Neural progenitor cell (in vitro differentiated cells): ENCODE results near the gene USP17L5.
"Not testable (repeated sequence)": the region's sequence is repeated elsewhere in the genome, so short reads cannot be mapped to it uniquely, and the experiment has no call there.

Experiments
- EZH2 ChIP-seq: fragments of 200-600 bp; sonication (generic); IDR thresholded peaks from 2 replicates; pipeline ENCODE4 v1.6.1; 2017; ENCODE audit warnings: antibody characterized with exemption, mild to moderate bottlenecking, moderate library complexity
- EZH2phosphoT487 ChIP-seq: fragments of 200-600 bp; sonication (generic); IDR thresholded peaks from 2 replicates; pipeline ENCODE4 v1.6.1; 2017; ENCODE audit warnings: antibody characterized with exemption
- TF ChIP-seq, protein P1 (sequence below): fragments of 200-600 bp; sonication (generic); IDR thresholded peaks from 2 replicates; pipeline ENCODE4 v1.5.1; 2017; ENCODE audit warnings: antibody characterized with exemption, mild to moderate bottlenecking

DNA sequence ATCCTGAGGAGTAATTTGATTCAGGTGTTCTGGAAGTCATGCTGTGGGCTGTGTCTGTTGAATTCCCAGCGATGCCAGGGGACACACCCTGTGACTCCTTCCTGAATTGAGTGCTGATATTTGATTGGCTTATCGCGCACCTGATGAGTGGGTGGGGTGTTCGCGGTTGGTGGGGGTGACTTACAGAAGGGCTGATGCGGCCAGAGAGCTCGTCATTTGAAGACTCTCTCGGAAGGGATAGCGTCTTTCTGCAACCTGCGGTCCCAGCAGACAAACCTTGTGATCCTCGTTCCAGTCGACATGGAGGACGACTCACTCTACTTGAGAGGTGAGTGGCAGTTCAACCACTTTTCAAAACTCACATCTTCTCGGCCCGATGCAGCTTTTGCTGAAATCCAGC lies at the start of gene USP17L5:
- TF ChIP-seq, protein P1, sequence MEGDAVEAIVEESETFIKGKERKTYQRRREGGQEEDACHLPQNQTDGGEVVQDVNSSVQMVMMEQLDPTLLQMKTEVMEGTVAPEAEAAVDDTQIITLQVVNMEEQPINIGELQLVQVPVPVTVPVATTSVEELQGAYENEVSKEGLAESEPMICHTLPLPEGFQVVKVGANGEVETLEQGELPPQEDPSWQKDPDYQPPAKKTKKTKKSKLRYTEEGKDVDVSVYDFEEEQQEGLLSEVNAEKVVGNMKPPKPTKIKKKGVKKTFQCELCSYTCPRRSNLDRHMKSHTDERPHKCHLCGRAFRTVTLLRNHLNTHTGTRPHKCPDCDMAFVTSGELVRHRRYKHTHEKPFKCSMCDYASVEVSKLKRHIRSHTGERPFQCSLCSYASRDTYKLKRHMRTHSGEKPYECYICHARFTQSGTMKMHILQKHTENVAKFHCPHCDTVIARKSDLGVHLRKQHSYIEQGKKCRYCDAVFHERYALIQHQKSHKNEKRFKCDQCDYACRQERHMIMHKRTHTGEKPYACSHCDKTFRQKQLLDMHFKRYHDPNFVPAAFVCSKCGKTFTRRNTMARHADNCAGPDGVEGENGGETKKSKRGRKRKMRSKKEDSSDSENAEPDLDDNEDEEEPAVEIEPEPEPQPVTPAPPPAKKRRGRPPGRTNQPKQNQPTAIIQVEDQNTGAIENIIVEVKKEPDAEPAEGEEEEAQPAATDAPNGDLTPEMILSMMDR = not testable (repeated sequence)
- TF ChIP-seq EZH2, EZH2phosphoT487: not testable (repeated sequence)
